HepG2 (cell line): ENCODE data around the gene MTA1. TPM values are rescaled to one million over a fixed set of nuclear protein-coding genes. Genes with fewer than 3 reads are reported as not detected.
A peak's percentile ranks its signal among the peaks of the same experiment; 100 is the strongest.

ENCODE experiments used
- DMAP1 ChIP-seq: IDR thresholded peaks from 2 replicates; pipeline ENCODE4 v1.6.1; 2016
- ELK4 ChIP-seq: sonication (generic); formaldehyde crosslinking; IDR thresholded peaks from 2 replicates; pipeline ENCODE4 v1.9.0; 2021; ENCODE audit warnings: missing genetic modification reagents, borderline replicate concordance
- GMEB2 ChIP-seq: IDR thresholded peaks from 2 replicates; pipeline ENCODE4 v1.6.1; 2016; ENCODE audit warnings: missing biosample characterization, missing genetic modification reagents, low read depth
- HIC2 ChIP-seq: sonication (generic); formaldehyde crosslinking; IDR thresholded peaks from 2 replicates; pipeline ENCODE4 v1.9.0; 2022; ENCODE audit warnings: low read depth, missing genetic modification reagents
- MXD3 ChIP-seq: IDR thresholded peaks from 2 replicates; pipeline ENCODE4 v1.6.1; 2016; ENCODE audit warnings: mild to moderate bottlenecking, missing biosample characterization, missing genetic modification reagents
- POLR2G ChIP-seq: fragments of 200-400 bp; formaldehyde crosslinking; IDR thresholded peaks from 2 replicates; pipeline ENCODE4 v1.6.1; 2018; ENCODE audit warnings: mild to moderate bottlenecking, low read depth, low read length, moderate library complexity
- ZNF772 ChIP-seq: sonication (generic); formaldehyde crosslinking; IDR thresholded peaks from 2 replicates; pipeline ENCODE4 v1.5.0; 2020; ENCODE audit warnings: mild to moderate bottlenecking, missing genetic modification reagents
- polyA plus RNA-seq, 8 experiments: library from polyadenylated mRNA; depleted of rRNA in 3 of 8; stranded (reverse) in 7 of 8; unstranded in 1 of 8; fragments of >200 nt; fragmentation: Illumina TruSeq in 4 of 8; extraction: Trizol in 4 of 8; gene quantifications; 2 replicates each; pipeline versions ENCODE4 v1.2.1 to v1.2.3, GENCODE V29; 2011 to 2016; ENCODE audit warnings: low read depth in 4 of 8, missing spikeins in 1 of 8, mixed read lengths in 1 of 8; ENCODE audit not compliant: insufficient read depth in 1 of 8
- total RNA-seq, 5 experiments: library from RNA; depleted of rRNA; stranded (reverse); fragments of >200 nt; fragmentation: Illumina TruSeq; extraction: Trizol; gene quantifications; 2 replicates each; pipeline ENCODE4 v1.2.3, GENCODE V29; 2016; ENCODE audit warnings: low read depth in 1 of 5

Gene MTA1
- total and polyA plus RNA-seq, 2 of the 13 experiments (the other 11 are each of a cell fraction or from before 2014, with no cell fraction given), result 35.2 to 85.8 TPM

GRCh38 chr14:105487986-105488777 is 68.6 kb downstream of the MTA1 start (continued):
- TF ChIP-seq GMEB2 (CRISPR knock-in tag) (no peak), POLR2G (peak; percentile 23; the same call in 1 of the 2 replicates), ELK4 (CRISPR knock-in tag) (no peak), HIC2 (CRISPR knock-in tag) (0 out of 2 replicates have a peak, but pooled peaks have one; percentile 22), MXD3 (no peak), DMAP1 (CRISPR knock-in tag) (no peak), ZNF772 (CRISPR knock-in tag) (peak; percentile 52; the same call in 1 of the 2 replicates)
